Testis (tissue), 2 donors: Measurements from ENCODE around the gene FAM162A.

Experiments used
- CTCF ChIP-seq, 3 experiments: fragments of 450-650 bp in 2 of 3; fragments of 200-600 bp in 1 of 3; sonication (generic) in 1 of 3; IDR thresholded peaks; one replicate each; pipeline ENCODE4 v1.5.1; 2016 to 2019; ENCODE audit warnings: antibody characterized with exemption in 3 of 3, mild to moderate bottlenecking in 2 of 3, moderate library complexity in 1 of 3
- POLR2A ChIP-seq: fragments of 450-650 bp; IDR thresholded peaks from one replicate; pipeline ENCODE4 v1.6.1; 2017; ENCODE audit warnings: antibody characterized with exemption, mild to moderate bottlenecking, moderate library complexity

GRCh38 chr3:122397201-122397600, 13.2 kb downstream of the FAM162A start:
- TF ChIP-seq CTCF (IDR thresholded peaks at IDR 0.05) (no peak), POLR2A (no peak)
